PC-9 (cell line): ENCODE data around the gene OR10Z1. TPM values are rescaled to one million over a fixed set of nuclear protein-coding genes. Genes with fewer than 3 reads are reported as not detected.

Experiments
- BruUV-seq: library from RNA; stranded (reverse); fragments of 400-500 nt; replicated peaks from 2 replicates; lab custom pipeline; 2021; lab: Mats Ljungman, UMichigan
- CTCF ChIA-PET: fragments of 300-600 bp; sonication (Branson Sonifier 250); formaldehyde crosslinking; loops from one replicate; lab custom pipeline; 2022; ENCODE audit warnings: antibody characterized with exemption; lab: Charles Lee
- POLR2A ChIA-PET: fragments of 300-600 bp; sonication (Branson Sonifier 250); formaldehyde crosslinking; loops from one replicate; lab custom pipeline; 2022; ENCODE audit warnings: antibody characterized with exemption; ENCODE audit not compliant: unreplicated experiment; lab: Charles Lee
- DNase-seq, 2 experiments: peaks; one replicate each; pipeline versions ENCODE4 v3.0.0 to v3.0.0-alpha.2; 2015 to 2022; ENCODE audit warnings: mixed read lengths in 1 of 2
- H2AFZ ChIP-seq: fragments of 200-600 bp; sonication (generic); 2 replicates; pipeline ENCODE4 v1.8.1; 2017; ENCODE audit warnings: antibody characterized with exemption
- H3F3A ChIP-seq: fragments of 200-600 bp; sonication (generic); 2 replicates; pipeline ENCODE4 v1.8.1; 2017; ENCODE audit warnings: antibody characterized with exemption, mild to moderate bottlenecking, low read depth; ENCODE audit not compliant: insufficient read depth
- H3K27ac ChIP-seq: fragments of 200-600 bp; sonication (generic); 2 replicates; pipeline ENCODE4 v1.6.1; 2016; ENCODE audit warnings: mixed run types
- H3K27me3 ChIP-seq: fragments of 200-600 bp; sonication (generic); 2 replicates; pipeline ENCODE4 v1.6.1; 2016; ENCODE audit warnings: low read depth, mixed run types; ENCODE audit not compliant: insufficient read depth
- H3K36me3 ChIP-seq: fragments of 200-600 bp; sonication (generic); 2 replicates; pipeline ENCODE4 v1.6.1; 2016; ENCODE audit warnings: low read depth, mixed run types
- H3K4me1 ChIP-seq: fragments of 200-600 bp; sonication (generic); replicated peaks from 2 replicates; pipeline ENCODE4 v1.6.1; 2016; ENCODE audit warnings: mixed run types; ENCODE audit not compliant: insufficient read depth
- H3K4me2 ChIP-seq: fragments of 200-600 bp; sonication (generic); 2 replicates; pipeline ENCODE4 v1.6.1; 2017; ENCODE audit warnings: mixed run types
- H3K4me3 ChIP-seq: fragments of 200-600 bp; sonication (generic); 2 replicates; pipeline ENCODE4 v1.6.1; 2016; ENCODE audit warnings: mixed run types
- H3K79me2 ChIP-seq: fragments of 200-600 bp; sonication (generic); 2 replicates; pipeline ENCODE4 v1.6.1; 2017; ENCODE audit warnings: low read depth, mixed run types
- H3K9me2 ChIP-seq: fragments of 200-600 bp; sonication (generic); 2 replicates; pipeline ENCODE4 v1.8.1; 2017; ENCODE audit warnings: mild to moderate bottlenecking; ENCODE audit not compliant: insufficient read depth
- H3K9me3 ChIP-seq: fragments of 200-600 bp; sonication (generic); 2 replicates; pipeline ENCODE4 v1.8.1; 2016; ENCODE audit warnings: low read depth; ENCODE audit not compliant: insufficient read depth
- H4K20me1 ChIP-seq: fragments of 200-600 bp; sonication (generic); 2 replicates; pipeline ENCODE4 v1.8.1; 2017; ENCODE audit not compliant: insufficient read depth
- EZH2 ChIP-seq: fragments of 200-600 bp; sonication (generic); IDR thresholded peaks from 2 replicates; pipeline ENCODE4 v1.8.0; 2017; ENCODE audit warnings: antibody characterized with exemption, low read depth
- intact Hi-C: fragments of 100-400 bp; cut with micrococcal nuclease; formaldehyde crosslinking; loops from one replicate; pipeline ENCODE4 v1.10.0; 2022; ENCODE audit not compliant: unreplicated experiment
- total RNA-seq: library from RNA; stranded (reverse); gene quantifications from 2 replicates; pipeline ENCODE4 v1.2.3, GENCODE V29; 2021
- TF ChIP-seq, protein P1 (sequence below): fragments of 200-600 bp; sonication (generic); conservative IDR thresholded peaks from 2 replicates; pipeline ENCODE4 v1.6.1; 2017; ENCODE audit warnings: mixed run types, antibody characterized with exemption, mild to moderate bottlenecking, moderate library complexity

Gene OR10Z1
- total RNA-seq, 1 experiment from 2014 or later: not detected

DNA sequence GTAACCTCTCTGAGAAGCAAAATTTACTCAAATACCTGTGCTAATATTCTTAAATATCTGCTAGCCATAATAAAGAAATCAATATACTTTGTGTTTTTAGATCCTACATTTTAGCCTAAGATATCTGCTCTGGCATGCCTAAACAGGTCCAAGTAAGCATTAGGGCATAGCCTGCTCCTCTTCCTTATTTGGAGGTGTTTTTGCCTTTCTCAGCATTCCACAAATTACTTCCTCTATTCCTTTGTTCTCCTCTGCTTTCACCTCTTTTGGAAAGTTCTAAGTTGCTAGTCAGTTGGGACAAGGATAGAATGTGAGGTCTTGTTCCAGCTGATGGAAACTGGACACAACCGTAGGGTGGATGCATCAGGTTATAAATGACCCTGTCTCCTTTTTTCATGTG, 18.1 kb upstream of the OR10Z1 start:
- Histone ChIP-seq H3K27me3 (no peaks in the 10 kb centered on the region), H3K4me3 (no peak overlapping the region), H3K9me2 (no peaks in the 10 kb centered on the region; the same call in 1 of the 2 replicates), H3K9me3 (no peaks in the 10 kb centered on the region), H3K4me2 (no peak overlapping the region), H3K79me2 (no peaks in the 10 kb centered on the region), H3K36me3 (no peaks in the 10 kb centered on the region), H3K4me1 (no peaks in the 10 kb centered on the region), H3F3A (no peaks in the 10 kb centered on the region), H4K20me1 (no peaks in the 10 kb centered on the region), H2AFZ (no peak overlapping the region), H3K27ac (no peak overlapping the region)
- no peak for DNase-seq
- TF ChIP-seq, protein P1, sequence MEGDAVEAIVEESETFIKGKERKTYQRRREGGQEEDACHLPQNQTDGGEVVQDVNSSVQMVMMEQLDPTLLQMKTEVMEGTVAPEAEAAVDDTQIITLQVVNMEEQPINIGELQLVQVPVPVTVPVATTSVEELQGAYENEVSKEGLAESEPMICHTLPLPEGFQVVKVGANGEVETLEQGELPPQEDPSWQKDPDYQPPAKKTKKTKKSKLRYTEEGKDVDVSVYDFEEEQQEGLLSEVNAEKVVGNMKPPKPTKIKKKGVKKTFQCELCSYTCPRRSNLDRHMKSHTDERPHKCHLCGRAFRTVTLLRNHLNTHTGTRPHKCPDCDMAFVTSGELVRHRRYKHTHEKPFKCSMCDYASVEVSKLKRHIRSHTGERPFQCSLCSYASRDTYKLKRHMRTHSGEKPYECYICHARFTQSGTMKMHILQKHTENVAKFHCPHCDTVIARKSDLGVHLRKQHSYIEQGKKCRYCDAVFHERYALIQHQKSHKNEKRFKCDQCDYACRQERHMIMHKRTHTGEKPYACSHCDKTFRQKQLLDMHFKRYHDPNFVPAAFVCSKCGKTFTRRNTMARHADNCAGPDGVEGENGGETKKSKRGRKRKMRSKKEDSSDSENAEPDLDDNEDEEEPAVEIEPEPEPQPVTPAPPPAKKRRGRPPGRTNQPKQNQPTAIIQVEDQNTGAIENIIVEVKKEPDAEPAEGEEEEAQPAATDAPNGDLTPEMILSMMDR: no peak
- TF ChIP-seq EZH2: no peak
- BruUV-seq: no TSS peak
- intact Hi-C loops: no loop called here
- ChIA-PET POLR2A (no interaction called here), CTCF (no interaction called here)

DNA sequence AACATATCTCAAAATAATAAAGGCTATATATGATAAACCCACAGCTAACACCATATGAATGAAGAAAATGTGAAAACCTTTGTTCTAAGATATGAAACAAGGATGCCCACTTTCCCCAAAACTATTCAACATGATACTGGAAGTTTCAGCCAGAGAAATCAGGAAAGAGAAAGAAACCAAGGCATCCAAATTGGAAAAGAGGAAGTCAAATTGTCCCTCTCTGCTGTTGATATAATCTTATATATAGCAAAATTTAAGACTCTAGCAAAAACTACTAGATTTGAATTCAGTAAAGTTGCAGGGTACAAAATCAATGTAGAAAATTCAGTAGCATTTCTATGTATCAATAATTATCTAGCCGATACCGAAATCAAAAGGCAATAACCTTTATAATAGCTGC, 4.3 kb upstream of the OR10Z1 start:
- no peaks in the 10 kb centered on the region for H4K20me1 ChIP-seq
- no peaks in the 10 kb centered on the region for H3F3A ChIP-seq
- H3K4me3 ChIP-seq: no peak overlapping the region
- no peaks in the 10 kb centered on the region for H3K9me2 ChIP-seq
- BruUV-seq: no TSS peak
- CTCF ChIA-PET: no interaction called here
- TF ChIP-seq, protein P1: no peak
- TF ChIP-seq EZH2: no peak
- no peak overlapping the region for H3K4me2 ChIP-seq
- no peaks in the 10 kb centered on the region for H3K27me3 ChIP-seq
- H3K36me3 ChIP-seq: no peaks in the 10 kb centered on the region
- H3K79me2 ChIP-seq: no peaks in the 10 kb centered on the region
- H3K4me1 ChIP-seq: no peaks in the 10 kb centered on the region
- POLR2A ChIA-PET: no interaction called here
- H2AFZ ChIP-seq: no peak overlapping the region
- no peak for DNase-seq
- intact Hi-C loops: no loop called here
- H3K9me3 ChIP-seq: no peaks in the 10 kb centered on the region
- no peak overlapping the region for H3K27ac ChIP-seq

DNA sequence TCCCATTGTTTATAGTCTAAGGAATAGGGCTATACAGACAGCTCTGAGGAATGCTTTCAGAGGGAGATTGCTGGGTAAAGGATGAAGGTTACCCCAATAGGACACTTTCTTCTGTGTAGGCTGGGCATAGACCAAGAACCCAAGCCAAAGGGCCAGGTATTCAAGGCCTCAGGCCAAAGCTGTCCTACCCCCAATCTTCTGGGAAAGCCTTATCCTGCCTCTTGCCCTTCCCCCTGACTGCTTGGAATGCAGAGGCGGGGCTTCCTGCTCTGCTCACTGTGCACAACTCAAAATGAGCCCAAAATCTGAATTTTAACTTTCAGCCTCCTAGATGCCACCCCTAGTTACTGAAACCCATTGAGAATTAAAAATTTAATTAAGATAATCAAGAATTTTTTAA, 2.2 kb downstream of the OR10Z1 start:
- ChIA-PET CTCF (no interaction called here), POLR2A (no interaction called here)
- Histone ChIP-seq H3K79me2 (no peaks in the 10 kb centered on the region), H3K9me2 (no peaks in the 10 kb centered on the region; the same call in 1 of the 2 replicates), H3K9me3 (no peaks in the 10 kb centered on the region), H3K4me3 (no peak overlapping the region), H3K36me3 (no peaks in the 10 kb centered on the region), H4K20me1 (no peaks in the 10 kb centered on the region), H3K4me2 (no peak overlapping the region), H3K27me3 (no peaks in the 10 kb centered on the region), H3K27ac (no peak overlapping the region), H3F3A (no peaks in the 10 kb centered on the region), H2AFZ (no peak overlapping the region), H3K4me1 (no peaks in the 10 kb centered on the region)
- BruUV-seq: no TSS peak
- DNase-seq: no peak
- intact Hi-C loops: no loop called here
- no peak for TF ChIP-seq EZH2
- TF ChIP-seq, protein P1: no peak
